Body of pancreas (tissue), 4 donors: Measurements from ENCODE around the gene MARCO. TPM values are rescaled to one million over a fixed set of nuclear protein-coding genes. Genes with fewer than 3 reads are reported as not detected.

Experiments
- ATAC-seq: fragments of 150-250 bp; one replicate; pipeline ENCODE4 v1.9.1; 2016
- DNase-seq, 4 donors: peaks; one replicate each; pipeline ENCODE4 v3.0.0-alpha.2; 2019
- H3K27ac ChIP-seq, 4 donors: fragments of 200-600 bp; sonication (generic); 1 replicate in 3 of 4; 2 replicates in 1 of 4; pipeline versions ENCODE4 v1.5.1 to v1.6.1; 2016 to 2019; ENCODE audit warnings: mild to moderate bottlenecking in 1 of 4, mixed read lengths in 1 of 4, moderate library complexity in 1 of 4
- H3K27me3 ChIP-seq, 2 donors: fragments of 200-600 bp; sonication (generic); one replicate each; pipeline ENCODE4 v1.6.0; 2016; ENCODE audit warnings: mild to moderate bottlenecking in 1 of 2
- H3K36me3 ChIP-seq, 2 donors: fragments of 200-600 bp; sonication (generic); replicated peaks in 1 of 2; 2 replicates each; pipeline ENCODE4 v1.5.1; 2016; ENCODE audit warnings: low read depth in 2 of 2; ENCODE audit not compliant: insufficient read depth in 1 of 2
- H3K4me1 ChIP-seq: fragments of 200-600 bp; sonication (generic); one replicate; pipeline ENCODE4 v1.6.0; 2016
- H3K4me3 ChIP-seq, 2 donors: fragments of 200-600 bp; sonication (generic); 1 replicate in 1 of 2; 2 replicates in 1 of 2; pipeline ENCODE4 v1.5.1; 2016 to 2019
- H3K9me3 ChIP-seq, 3 donors: fragments of 200-600 bp; sonication (generic); 1 replicate in 2 of 3; 2 replicates in 1 of 3; pipeline ENCODE4 v1.5.1; 2016
- CTCF ChIP-seq, 7 experiments: fragments of 450-650 bp in 4 of 7; fragments of 200-600 bp in 3 of 7; sonication (generic) in 3 of 7; IDR thresholded peaks; one replicate each; pipeline ENCODE4 v1.5.1; 2016 to 2019; ENCODE audit warnings: antibody characterized with exemption in 7 of 7
- POLR2A ChIP-seq, 3 donors: fragments of 450-650 bp; IDR thresholded peaks; one replicate each; pipeline ENCODE4 v1.6.1; 2016; ENCODE audit warnings: antibody characterized with exemption in 3 of 3, mild to moderate bottlenecking in 2 of 3
- WGBS, 2 donors: methylation state at CpG; one replicate each; pipeline ENCODE4 v1.1.5; 2017; 5-methylcytosine and 5-hydroxymethylcytosine counted together
- intact Hi-C: fragments of 100-400 bp; cut with DNase I; formaldehyde crosslinking; loops from one replicate; pipeline ENCODE4 v1.15.1; 2023
- total RNA-seq, 2 donors: library from RNA; depleted of rRNA; stranded (reverse); fragments of >200 nt; gene quantifications; one replicate each; pipeline ENCODE4 v1.1.0, GENCODE V29; 2016

Gene MARCO
- total RNA-seq, 2 donors from 2014 or later: 1.0 TPM; not detected in 1

- Histone ChIP-seq H3K4me1 (no peaks in the 10 kb centered on the region), H3K9me3 (no peaks in the 10 kb centered on the region), H3K27ac (no peak overlapping the region), H3K27me3 (no peaks in the 10 kb centered on the region), H3K4me3 (no peak overlapping the region), H3K36me3 (no peaks in the 10 kb centered on the region)
- WGBS, 2 donors: 40 to 75% methylated on average over 1 to 3 of the region's 3 CpGs
- ATAC-seq (no peak), DNase-seq (no peak)
- intact Hi-C loops: no loop called here
- no peak for TF ChIP-seq CTCF (IDR thresholded peaks at IDR 0.05)
- no peak for TF ChIP-seq POLR2A (IDR thresholded peaks at IDR 0.05)
These were observed 62.6 kb downstream of the MARCO start for GRCh38 chr2:119004602-119005001.

DNA sequence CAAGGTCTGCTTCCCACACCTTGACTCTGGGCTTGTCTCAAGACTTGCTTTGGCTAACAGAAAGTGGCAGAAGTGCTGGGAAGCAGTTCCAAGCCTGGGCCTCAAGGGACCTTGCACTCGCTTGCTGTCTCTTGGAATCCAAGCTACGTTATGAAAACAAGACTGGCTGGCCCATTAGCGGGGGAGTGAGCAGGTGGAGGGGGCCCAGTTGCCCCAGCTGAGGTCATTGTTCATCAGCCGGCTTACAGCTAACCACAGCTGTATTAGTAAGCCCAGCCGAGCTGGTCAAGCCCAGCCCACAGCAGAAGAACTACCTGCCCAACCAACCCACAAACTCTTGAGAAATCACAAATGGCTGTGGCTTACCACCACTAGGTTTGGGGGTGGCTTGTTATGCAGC, 63.1 kb downstream of the MARCO start:
- intact Hi-C loops: no loop called here
- no peak overlapping the region for H3K4me3 ChIP-seq
- ATAC-seq (no peak), DNase-seq (no peak)
- no peak overlapping the region for H3K27ac ChIP-seq
- no peaks in the 10 kb centered on the region for H3K36me3 ChIP-seq
- no peaks in the 10 kb centered on the region for H3K4me1 ChIP-seq
- TF ChIP-seq CTCF (IDR thresholded peaks at IDR 0.05) (no peak), POLR2A (IDR thresholded peaks at IDR 0.05) (no peak)
- H3K27me3 ChIP-seq: no peaks in the 10 kb centered on the region
- 70 to 100% methylated on average over 3 to 5 of the region's 5 CpGs for WGBS, 2 donors
- H3K9me3 ChIP-seq: no peaks in the 10 kb centered on the region

- H3K36me3 ChIP-seq: no peaks in the 10 kb centered on the region
- no peak overlapping the region for H3K27ac ChIP-seq
- DNase-seq (no peak), ATAC-seq (no peak)
- H3K27me3 ChIP-seq: no peaks in the 10 kb centered on the region
- H3K4me3 ChIP-seq: no peak overlapping the region
- no peaks in the 10 kb centered on the region for H3K4me1 ChIP-seq
- intact Hi-C loops: no loop called here
- WGBS, 2 donors: 85 to 88% methylated on average over 6 of the region's 6 CpGs
- TF ChIP-seq POLR2A (IDR thresholded peaks at IDR 0.05) (no peak), CTCF (IDR thresholded peaks at IDR 0.05) (no peak)
- H3K9me3 ChIP-seq: no peaks in the 10 kb centered on the region
These were observed 63.6 kb downstream of the MARCO start for GRCh38 chr2:119005555-119005954.

DNA sequence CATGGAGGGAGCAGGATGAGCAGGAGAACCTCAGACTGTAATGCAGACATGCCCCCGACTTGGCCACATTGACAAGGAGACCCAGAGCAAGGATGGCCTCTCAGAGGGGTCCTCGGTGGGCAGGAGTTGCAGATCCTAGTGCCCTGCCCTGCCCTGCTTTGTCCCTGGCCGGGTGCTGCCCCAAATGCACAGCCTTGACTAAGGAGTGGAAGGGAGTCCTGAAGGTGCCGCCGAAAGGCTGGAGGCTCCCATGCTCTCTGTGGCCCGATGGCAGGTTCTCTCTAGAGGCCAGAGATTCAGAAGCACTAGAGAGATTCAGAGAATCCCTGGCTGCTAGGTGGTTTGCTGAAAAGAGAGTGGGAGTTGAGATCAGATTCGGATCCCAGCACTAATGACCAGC, 64.4 kb downstream of the MARCO start:
- WGBS, 2 donors: 73 to 79% methylated on average over 7 of the region's 7 CpGs
- TF ChIP-seq POLR2A (IDR thresholded peaks at IDR 0.05) (no peak), CTCF (IDR thresholded peaks at IDR 0.05) (no peak)
- Histone ChIP-seq H3K36me3 (no peaks in the 10 kb centered on the region), H3K4me1 (peaks cover 3% of the 10 kb centered on the region), H3K27ac (no peak overlapping the region), H3K9me3 (no peaks in the 10 kb centered on the region), H3K4me3 (no peak overlapping the region), H3K27me3 (no peaks in the 10 kb centered on the region)
- DNase-seq: no peak
- intact Hi-C loops: no loop called here
- ATAC-seq: no peak

DNA sequence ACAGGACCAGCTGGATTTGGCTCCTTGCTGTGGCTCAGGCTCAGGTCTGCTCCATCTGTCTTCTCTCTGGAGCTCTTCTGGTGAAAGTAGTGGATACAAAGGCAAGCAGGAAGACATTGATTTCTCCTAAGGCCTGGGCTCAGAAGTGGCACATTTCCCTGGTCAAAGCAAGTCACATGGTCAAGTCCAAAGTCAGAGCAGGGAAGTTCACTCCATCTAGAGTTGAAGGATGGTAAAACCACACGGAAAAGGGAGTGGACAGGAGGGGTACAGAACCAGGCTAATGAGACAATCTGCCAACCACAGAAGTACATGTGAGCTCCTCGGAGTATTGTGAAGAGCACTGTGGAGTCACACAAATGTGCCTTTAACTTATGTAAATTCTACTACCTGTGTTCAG, 66.1 kb downstream of the MARCO start:
- DNase-seq (no peak), ATAC-seq (no peak)
- Histone ChIP-seq H3K4me3 (no peak overlapping the region), H3K9me3 (no peaks in the 10 kb centered on the region), H3K27me3 (no peaks in the 10 kb centered on the region), H3K36me3 (no peaks in the 10 kb centered on the region), H3K27ac (no peak overlapping the region), H3K4me1 (peaks cover 7% of the 10 kb centered on the region)
- intact Hi-C loops: no loop called here
- whole genome bisulfite sequencing, 2 donors: 56 to 58% methylated on average over 2 of the region's 2 CpGs
- TF ChIP-seq CTCF (IDR thresholded peaks at IDR 0.05): no peak
- no peak for TF ChIP-seq POLR2A (IDR thresholded peaks at IDR 0.05)
